Measurements from ENCODE around the gene HIP1.
"Not testable (repeated sequence)": the region's sequence is repeated elsewhere in the genome, so short reads cannot be mapped to it uniquely, and the experiment has no call there.

The HIP1 gene

DNA sequence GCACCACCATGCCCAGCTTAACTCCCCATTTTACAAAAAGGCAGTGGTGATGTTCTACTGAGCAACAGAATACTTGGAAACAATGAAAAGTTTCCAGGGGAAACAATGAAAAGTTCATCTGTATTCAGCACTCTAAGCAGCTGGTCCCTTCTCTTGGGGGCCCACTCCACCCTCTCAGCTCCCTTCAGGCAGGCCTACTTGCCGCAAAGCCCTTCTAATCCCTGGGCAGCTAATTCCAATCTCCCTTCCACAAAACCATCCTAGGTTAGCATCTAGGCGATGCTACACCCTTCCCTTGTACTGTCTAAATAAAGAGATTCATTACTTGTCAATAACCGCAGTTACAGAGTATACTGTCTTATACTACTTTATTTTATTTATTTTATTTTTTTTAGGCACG lies 167.5 kb downstream of the HIP1 start:
- DNase-seq (ENCODE audit: low spot score) = no peak

DNA sequence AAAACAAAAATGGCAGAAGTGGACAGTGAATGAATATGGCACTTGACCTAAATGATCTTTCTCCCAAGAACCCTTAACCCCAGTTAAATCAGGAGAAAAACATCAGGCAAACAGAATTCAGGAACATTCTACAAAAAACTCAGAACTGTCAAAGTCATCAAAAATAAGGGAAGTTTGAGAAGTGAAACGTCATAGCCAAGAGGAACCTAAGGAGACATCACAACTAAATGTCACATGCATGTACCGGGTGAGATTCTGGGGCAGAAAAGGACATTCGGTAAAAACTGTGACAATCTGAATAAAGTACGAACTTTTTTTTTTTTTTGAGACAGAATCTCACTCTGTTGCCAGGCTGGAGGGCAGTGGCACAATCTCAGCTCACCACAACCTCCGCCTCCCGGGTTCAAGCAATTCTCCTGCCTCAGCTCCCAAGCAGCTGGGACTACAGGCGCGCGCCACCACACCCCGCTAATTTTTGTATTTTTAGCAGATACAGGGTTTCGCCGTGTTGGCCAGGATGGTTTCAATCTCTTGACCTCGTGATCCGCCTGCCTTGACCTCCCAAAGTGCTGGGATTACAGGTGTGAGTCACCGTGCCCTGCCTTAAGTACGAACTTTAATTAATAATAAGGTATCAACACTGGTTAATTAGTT lies 169.0 kb downstream of the HIP1 start:
- not testable (repeated sequence) for DNase-seq (ENCODE audit: low spot score)

- DNase-seq (ENCODE audit: low spot score) = no peak
Measured at GRCh38 chr7:75567948-75568595, 170.7 kb downstream of the HIP1 start.

GRCh38 chr7:75565132-75565837 lies 173.5 kb downstream of the HIP1 start:
- DNase-seq (ENCODE audit: low spot score) = peak; percentile 62

GRCh38 chr7:75563171-75563570 lies 175.6 kb downstream of the HIP1 start:
- DNase-seq (ENCODE audit: low spot score) = no peak

DNA sequence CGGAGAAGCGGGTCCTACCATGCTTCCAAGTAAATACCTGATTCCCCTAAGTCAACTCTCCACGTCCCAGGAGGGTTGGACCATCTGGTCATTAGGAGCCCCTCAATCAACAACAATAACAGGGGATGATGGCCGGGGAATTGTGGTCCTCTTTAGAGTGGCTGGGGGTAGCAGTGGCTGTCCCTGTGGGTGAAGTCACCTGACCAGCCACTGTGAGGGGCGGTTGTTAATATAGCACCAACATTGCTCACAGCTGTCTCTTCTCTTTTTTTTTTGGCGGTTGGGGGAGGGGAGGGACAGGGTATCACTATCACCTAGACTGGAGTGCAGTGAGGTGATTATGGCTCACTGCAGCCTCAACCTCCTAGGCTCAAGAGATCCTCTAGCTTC lies 178.8 kb downstream of the HIP1 start:
- no peak for DNase-seq (ENCODE audit: low spot score)

DNA sequence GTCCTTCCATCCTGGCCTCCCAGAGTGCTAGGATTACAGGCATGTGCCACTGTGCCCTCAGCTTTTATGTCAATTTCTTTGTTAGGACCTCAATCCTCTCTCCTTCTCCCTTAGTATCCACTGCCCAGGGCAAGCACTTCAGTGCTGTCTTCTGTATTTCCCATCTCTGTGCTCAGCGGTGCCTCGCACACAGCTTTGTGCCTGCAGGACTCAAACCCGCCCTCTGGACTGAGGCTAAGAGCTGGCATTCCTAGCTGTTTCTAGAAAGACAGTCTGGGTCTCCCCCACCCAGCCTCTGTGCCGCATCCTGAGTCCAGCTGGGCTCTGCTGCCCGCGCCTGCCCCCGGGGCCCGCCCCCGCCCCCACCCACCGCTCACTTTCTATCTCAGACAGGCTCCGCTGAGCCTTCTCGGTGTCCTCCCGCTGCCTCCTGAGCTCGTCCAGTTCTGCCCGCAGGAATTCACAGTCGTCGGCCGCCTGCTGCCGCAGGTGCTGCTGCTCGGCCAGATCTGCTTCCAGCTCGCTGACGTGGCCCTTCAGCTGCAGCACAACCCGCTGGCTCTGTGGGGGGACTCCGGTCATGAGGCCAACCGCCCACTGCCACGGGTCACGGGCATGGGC lies 179.3 kb downstream of the HIP1 start:
- no peak for DNase-seq (ENCODE audit: low spot score)

DNA sequence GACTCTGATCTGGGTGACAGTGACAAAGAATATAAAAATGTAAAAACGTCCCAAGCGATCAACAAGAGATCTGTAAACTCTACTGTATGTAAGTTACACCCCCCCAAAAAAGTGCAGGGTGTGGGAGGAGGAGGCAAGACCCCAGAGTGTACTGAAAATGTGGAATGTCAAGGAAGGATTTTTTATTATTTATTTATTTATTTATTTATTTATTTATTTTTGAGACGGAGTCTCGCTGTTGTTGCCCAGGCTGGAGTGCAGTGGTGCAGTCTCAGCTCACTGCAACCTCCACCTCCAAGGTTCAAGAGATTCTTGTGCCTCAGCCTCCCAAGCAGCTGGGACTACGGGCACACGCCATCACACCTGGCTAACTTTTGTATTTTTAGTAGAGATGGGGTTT lies 181.9 kb downstream of the HIP1 start:
- DNase-seq (ENCODE audit: low spot score) = not testable (repeated sequence)

DNA sequence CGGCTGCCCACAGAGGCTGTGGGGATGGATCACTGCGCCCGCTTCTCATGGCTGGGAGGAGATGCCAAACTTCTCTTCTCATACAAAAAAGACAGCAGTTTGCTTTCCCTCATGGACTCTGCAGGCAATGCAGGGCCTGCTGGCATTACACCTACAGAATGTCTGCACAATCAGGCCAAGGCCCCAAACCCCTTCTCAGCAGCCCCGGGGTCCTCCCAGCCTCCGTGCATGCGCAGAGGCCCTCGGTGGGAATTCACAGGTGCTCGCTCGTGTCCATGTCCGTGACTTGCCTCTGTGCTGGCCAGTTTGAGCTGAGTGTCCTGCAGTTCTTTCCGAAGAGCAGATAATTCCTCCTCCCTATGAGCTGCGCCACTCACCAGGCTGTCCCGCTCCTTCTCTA lies 183.0 kb downstream of the HIP1 start:
- DNase-seq (ENCODE audit: low spot score) = no peak

- no peak for DNase-seq (ENCODE audit: low spot score)
Measured at GRCh38 chr7:75546237-75547015, 192.3 kb downstream of the HIP1 start.

- DNase-seq (ENCODE audit: low spot score) = no peak
Measured at GRCh38 chr7:75537731-75538130, 201.0 kb downstream of the HIP1 start.

- DNase-seq (ENCODE audit: low spot score) = no peak
Measured at GRCh38 chr7:75536940-75537538, 201.7 kb downstream of the HIP1 start.

DNA sequence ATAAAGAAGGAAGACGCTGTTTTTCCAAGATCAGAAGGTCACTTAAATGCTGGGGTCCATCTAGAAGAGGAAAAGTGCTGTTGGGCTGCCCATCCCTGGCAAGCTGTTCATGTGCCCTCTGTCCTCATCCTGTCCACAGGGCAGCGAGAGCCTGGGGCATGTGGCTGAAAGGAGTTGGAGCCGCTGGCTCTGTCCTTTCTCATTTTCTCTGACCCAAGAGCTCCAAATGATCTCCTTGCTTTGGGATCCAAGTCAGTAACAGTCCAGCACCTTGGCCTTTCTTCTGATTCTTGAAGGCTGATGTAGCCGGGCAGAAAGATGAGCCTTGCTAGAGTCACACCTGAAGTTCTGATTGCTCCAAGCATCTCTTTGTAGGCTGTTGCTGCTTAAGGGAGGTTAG lies 202.2 kb downstream of the HIP1 start:
- no peak for DNase-seq (ENCODE audit: low spot score)

DNA sequence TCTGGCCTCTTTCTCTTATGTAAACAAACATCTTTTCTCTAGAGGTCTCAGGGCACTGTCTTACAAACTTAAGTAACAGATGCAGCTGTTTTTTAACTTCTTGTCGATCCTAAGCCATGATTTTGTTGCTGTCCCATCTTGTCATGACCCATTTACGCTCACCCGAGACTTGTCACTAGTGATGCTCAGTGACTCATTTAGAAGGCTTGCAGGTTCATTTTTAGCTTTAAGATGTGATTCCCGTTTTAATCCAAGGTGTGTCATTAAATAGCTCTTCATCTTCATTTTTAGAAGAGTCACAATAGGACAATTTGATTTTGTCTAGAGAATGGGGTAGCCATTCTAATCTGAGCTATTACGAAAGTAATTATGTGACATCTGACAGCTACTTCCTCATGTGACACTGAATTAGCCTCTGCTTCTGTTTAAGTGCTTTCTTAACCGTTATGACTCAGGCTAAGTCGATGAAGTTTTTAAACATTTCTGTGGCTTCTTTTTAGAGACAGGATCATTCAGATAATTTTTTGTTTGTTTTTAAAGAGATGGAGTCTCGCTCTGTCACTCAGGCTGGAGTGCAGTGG lies 203.9 kb downstream of the HIP1 start:
- DNase-seq (ENCODE audit: low spot score) = no peak

DNA sequence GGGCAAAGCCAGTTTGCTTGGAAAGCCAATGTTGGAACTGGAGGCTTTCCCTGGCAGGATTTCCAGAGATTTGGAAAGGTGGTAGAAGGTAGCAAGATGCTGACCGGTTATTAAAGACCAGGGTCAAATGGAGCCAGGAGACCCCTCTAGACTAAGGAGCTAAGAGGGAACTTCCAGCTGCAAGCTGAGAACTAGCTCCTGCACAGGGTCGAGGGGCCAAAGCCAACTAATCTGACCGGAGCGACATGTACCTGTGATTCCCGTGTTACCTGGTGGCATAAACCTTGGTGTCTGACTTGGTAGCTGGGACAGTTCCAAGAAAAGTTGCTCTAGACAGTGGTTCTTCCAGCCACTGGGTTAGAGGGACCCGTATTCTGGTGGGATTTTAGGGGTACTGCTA lies 204.8 kb downstream of the HIP1 start:
- DNase-seq (ENCODE audit: low spot score) = no peak

- no peak for DNase-seq (ENCODE audit: low spot score)
Measured at GRCh38 chr7:75532639-75533038, 206.1 kb downstream of the HIP1 start.

GRCh38 chr7:75531359-75531821 lies 207.4 kb downstream of the HIP1 start:
- no peak for DNase-seq (ENCODE audit: low spot score)

GRCh38 chr7:75527224-75527722 lies 211.5 kb downstream of the HIP1 start:
- DNase-seq (ENCODE audit: low spot score) = not testable (repeated sequence)

GRCh38 chr7:75521727-75522126 lies 217.0 kb downstream of the HIP1 start:
- not testable (repeated sequence) for DNase-seq (ENCODE audit: low spot score)

GRCh38 chr7:75518842-75519241 lies 219.9 kb downstream of the HIP1 start:
- not testable (repeated sequence) for DNase-seq (ENCODE audit: low spot score)

DNA sequence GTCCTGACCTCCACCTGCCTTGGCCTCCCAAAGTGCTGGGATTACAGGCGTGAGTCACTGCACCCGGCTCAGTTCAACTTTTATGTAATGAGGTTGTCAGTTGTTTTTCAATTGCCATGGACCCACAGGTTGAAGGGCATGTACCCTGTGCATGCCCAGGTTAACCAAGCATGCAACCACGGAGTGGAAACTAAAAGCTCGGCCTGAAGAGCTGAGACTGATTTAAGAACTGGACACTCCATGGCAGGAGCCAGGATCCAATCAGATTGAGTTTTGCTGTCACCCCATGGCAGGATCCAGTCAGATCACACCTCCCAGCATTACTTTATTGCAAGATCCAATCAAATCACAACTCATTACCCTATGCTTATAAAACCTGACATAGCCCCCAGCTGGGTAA lies 229.7 kb downstream of the HIP1 start:
- not testable (repeated sequence) for DNase-seq (ENCODE audit: low spot score)

Measured in kidney capillary endothelial cell (primary cell).